GM12865 (cell line): ENCODE measurements around the gene AURKA.

Experiments
- DNase-seq: peaks from one replicate; pipeline ENCODE4 v3.0.0; 2010; ENCODE audit warnings: low read depth
- H3K4me3 ChIP-seq: 2 replicates; pipeline ENCODE4 v1.5.1; 2011; ENCODE audit warnings: mild to moderate bottlenecking, low read depth, low read length, control low read depth
- TF ChIP-seq, protein P1 (sequence below): IDR thresholded peaks from 2 replicates; pipeline ENCODE4 v1.5.1; 2011; ENCODE audit warnings: low read length, control low read depth, low read depth, inconsistent platforms; ENCODE audit not compliant: insufficient read depth; ENCODE audit errors: missing control alignments

Gene AURKA

DNA sequence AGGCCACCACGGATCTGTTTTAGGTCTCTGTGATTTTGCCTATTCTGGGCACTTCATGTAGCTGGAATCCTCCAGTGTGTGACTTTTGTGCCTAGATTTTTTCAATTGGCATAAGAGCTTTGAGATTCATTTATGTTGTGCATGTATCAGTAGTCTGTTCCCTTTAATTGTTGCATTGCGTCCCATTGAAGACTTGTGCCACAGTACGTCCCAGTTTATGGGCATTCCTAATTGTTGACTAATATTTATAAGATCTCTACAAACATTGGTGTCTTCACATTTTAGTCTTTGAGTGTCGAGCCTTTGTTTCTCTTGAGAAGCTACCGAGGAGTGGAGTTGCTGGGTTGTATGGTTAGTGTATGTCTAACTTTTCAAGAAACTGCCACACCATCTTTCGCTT, 33.9 kb downstream of the AURKA start:
- DNase-seq, result no peak
- TF ChIP-seq, protein P1, sequence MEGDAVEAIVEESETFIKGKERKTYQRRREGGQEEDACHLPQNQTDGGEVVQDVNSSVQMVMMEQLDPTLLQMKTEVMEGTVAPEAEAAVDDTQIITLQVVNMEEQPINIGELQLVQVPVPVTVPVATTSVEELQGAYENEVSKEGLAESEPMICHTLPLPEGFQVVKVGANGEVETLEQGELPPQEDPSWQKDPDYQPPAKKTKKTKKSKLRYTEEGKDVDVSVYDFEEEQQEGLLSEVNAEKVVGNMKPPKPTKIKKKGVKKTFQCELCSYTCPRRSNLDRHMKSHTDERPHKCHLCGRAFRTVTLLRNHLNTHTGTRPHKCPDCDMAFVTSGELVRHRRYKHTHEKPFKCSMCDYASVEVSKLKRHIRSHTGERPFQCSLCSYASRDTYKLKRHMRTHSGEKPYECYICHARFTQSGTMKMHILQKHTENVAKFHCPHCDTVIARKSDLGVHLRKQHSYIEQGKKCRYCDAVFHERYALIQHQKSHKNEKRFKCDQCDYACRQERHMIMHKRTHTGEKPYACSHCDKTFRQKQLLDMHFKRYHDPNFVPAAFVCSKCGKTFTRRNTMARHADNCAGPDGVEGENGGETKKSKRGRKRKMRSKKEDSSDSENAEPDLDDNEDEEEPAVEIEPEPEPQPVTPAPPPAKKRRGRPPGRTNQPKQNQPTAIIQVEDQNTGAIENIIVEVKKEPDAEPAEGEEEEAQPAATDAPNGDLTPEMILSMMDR, result no peak
- no peak overlapping the region for H3K4me3 ChIP-seq

DNA sequence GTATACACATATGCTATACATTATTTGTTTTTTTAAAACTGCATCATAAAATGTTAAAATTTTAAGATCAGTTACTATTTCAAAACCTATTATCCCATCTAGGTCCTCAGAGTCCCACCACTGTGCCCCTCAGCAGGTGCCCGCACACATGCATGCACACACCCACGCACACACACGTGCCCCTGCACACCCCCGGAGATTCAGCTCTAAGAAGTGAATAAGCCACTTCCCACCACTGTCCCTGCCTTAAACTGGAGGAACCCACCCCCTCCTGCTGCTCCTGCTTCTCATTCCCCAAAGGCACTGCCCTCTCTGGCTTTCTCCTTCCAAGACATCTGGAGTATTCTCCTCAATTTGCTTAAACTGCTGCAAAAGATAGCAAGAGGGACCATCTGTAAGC, 38.7 kb downstream of the AURKA start:
- TF ChIP-seq, protein P1, result no peak
- no peak for DNase-seq
- no peak overlapping the region for H3K4me3 ChIP-seq

DNA sequence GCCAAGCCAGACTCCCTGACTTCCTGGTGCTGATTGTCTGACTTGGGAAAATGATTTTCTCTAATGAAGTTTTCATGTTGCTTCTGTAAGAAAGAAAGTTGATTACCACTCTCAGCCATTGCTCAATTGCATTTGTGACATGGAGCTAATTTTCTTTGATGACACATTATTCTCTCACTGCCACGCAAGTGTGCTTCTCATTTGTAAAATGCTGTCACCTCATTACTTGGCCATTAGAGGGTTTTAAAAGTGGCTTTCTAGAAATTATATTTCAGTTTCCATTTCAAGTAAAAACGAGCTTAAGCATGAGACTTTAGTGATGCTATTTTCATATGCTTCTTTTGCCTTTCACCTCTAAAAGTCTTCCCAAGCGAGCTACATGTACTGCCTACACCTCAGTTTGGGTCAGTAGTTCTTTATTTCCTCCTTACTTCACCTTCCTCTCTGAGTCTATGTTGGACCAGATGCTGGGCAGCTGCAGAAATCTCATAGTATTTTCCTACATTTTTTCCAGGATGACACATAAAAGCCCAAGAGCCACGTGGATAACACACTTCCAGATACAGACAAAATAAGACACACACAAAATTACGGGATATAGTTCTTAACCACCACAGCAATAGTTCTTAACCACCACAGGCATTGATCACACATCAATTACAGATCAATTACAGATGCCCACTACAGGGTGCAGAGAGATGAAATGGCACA, 39.5 kb downstream of the AURKA start:
- no peak overlapping the region for H3K4me3 ChIP-seq
- no peak for DNase-seq
- TF ChIP-seq, protein P1, result no peak

DNA sequence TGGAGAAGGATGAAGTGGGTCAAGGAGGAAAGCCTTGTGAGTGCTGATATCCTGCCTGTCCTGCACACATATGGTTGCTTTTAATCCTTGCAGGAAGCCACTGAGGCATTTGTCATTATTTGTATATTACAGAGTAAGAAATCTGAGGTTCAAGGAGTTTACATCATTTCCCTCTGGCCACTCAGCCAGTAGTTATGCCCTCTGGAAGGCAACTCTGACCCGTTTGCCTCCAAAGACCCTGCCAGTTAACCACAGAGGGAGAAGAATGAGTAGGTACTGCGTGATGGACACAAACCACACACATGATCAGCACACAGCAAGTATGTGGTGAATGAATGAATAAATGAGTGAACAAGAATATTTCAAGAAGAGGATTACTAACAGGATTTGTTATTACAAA, 41.2 kb downstream of the AURKA start:
- no peak overlapping the region for H3K4me3 ChIP-seq
- DNase-seq, result no peak
- TF ChIP-seq, protein P1, result no peak

DNA sequence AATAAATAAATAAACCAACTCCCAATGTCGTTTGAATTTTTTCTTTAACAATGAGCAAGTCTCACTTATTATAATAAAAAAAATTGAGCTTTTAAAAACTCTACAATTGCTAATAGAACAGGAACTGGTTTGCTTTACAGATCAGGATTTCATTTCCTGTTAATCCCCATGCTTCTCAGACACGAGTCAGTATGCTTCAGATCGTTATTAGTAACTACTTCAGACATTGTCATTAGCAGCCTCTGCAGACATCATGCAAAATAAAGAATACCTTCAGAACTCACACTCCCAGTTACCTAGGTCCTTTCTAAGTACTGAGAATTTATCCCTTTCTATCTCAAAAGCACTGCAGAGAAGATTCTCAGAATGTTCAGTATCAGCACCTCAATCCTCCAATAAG, 43.3 kb downstream of the AURKA start:
- H3K4me3 ChIP-seq, result no peak overlapping the region
- TF ChIP-seq, protein P1, result no peak
- DNase-seq, result no peak

DNA sequence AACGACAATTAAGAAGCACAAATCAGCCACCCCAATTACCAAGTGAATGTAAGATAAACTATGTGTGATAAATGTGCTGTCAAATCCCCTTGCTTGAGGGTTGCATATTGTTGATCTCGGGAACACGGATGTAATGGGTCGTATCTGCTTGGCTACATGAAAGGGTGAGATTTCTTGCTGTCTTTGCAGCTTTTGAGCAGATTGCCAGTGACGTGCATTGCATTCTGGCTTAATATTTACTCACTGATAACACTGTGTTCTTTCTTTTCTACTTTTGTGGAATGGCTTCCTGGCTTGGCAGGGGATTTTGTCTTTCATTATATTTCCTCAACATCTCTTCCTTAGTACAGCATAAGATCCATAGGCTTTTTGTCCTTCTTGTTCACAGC, 43.7 kb downstream of the AURKA start:
- no peak for DNase-seq

More for the DNA sequence above, 43.7 kb downstream of the AURKA start:
- H3K4me3 ChIP-seq, result no peak overlapping the region
- TF ChIP-seq, protein P1, result no peak
